ENCODE data around the gene RNF4. TPM values are rescaled to one million over a fixed set of nuclear protein-coding genes. Genes with fewer than 3 reads are reported as not detected.
A peak's percentile ranks its signal among the peaks of the same experiment; 100 is the strongest.

RNF4 gene
- total and polyA plus RNA-seq, 10 of the 15 experiments (the other 5 are each of a cell fraction or from before 2014, with no cell fraction given): 34.9 to 145 (median 76.1) TPM

GRCh38 chr4:2534904-2535375 lies 66.0 kb downstream of the RNF4 start:
- Histone ChIP-seq H3K9ac (ENCODE audit: control insufficient read depth, insufficient read depth, low read length) (peak overlapping the region; percentile 79), H3K27me3 (replicated peaks in 1 of 2; ENCODE audit: control insufficient read depth in 2 of 2, insufficient read depth in 2 of 2, low read length in 1 of 2) (no peaks in the 10 kb centered on the region), H3K4me1 (ENCODE audit: control insufficient read depth, insufficient read depth, low read length) (peaks cover 8% of the 10 kb centered on the region), H3K4me2 (ENCODE audit: control insufficient read depth, insufficient read depth) (peak overlapping the region; percentile 70), H3K4me3 (peak overlapping the region; percentile 94), H4K20me1 (ENCODE audit: control insufficient read depth, insufficient read depth) (peaks cover 4% of the 10 kb centered on the region), H3K36me3 (ENCODE audit: control insufficient read depth in 2 of 2, insufficient read depth in 2 of 2, low read length in 1 of 2) (no peaks in the 10 kb centered on the region), H3K9me3 (replicated peaks; ENCODE audit: control insufficient read depth, insufficient read depth, low read length) (no peaks in the 10 kb centered on the region), H3K79me2 (ENCODE audit: control insufficient read depth, insufficient read depth, low read length) (peaks cover 34% of the 10 kb centered on the region), H2AFZ (ENCODE audit: control insufficient read depth, low read depth, low read length) (peak overlapping the region; percentile 66), H3K27ac (ENCODE audit: control insufficient read depth, insufficient read depth) (peak overlapping the region; percentile 83; the same call in 1 of the 2 replicates)
- intact Hi-C loops (cut with micrococcal nuclease; ENCODE audit: unreplicated experiment) (loop anchor here (5.0 kb wide), 1 partner anchor 118 kb away; the partner anchor contains the start of genes CFAP99 and ZFYVE28), in situ Hi-C loops (cut with MboI) (no loop called here)
- no peak for FAIRE-seq
- BruUV-seq (replicated peaks): no TSS peak
- SMC1A ChIA-PET (ENCODE audit: uncharacterized antibody, unreplicated experiment): interaction anchor here (0.8 to 1.8 kb wide), 6 partner anchors 18 to 315 kb away, joined by 3 to 5 read pairs (median 4); no protein-coding TSS in a partner anchor
- CTCF ChIA-PET: interaction anchor here (0.5 to 2.3 kb wide), 14 partner anchors 12 to 659 kb away, joined by 3 to 12 read pairs (median 4); partner anchors contain the start of gene RNF4
- no peak for DNase-seq (ENCODE audit: low read depth, low spot score)
- POLR2A ChIA-PET: interaction anchor here (0.7 to 1.0 kb wide), 3 partner anchors 15 to 63 kb away, joined by 3 to 7 read pairs (median 3); no protein-coding TSS in a partner anchor
- no peak for ATAC-seq
- 45% methylated on average over 5 of the region's 5 CpGs for WGBS (ENCODE audit: insufficient coverage, insufficient replicate concordance, low lambda C conversion rate, missing lambda C conversion rate)
- RAD21 ChIA-PET (ENCODE audit: unreplicated experiment): interaction anchor here (1.0 to 3.1 kb wide), 9 partner anchors 27 to 314 kb away, joined by 3 to 27 read pairs (median 6); partner anchors contain the start of gene RNF4
- TF ChIP-seq ZBED1 (IDR thresholded peaks at IDR 0.05; ENCODE audit: borderline replicate concordance): no peak
- no peak for TF ChIP-seq SMARCA5 (IDR thresholded peaks at IDR 0.05)
- TF ChIP-seq NBN (IDR thresholded peaks at IDR 0.05): no peak
- TF ChIP-seq MLLT1 (IDR thresholded peaks at IDR 0.05): no peak
- TF ChIP-seq HCFC1 (IDR thresholded peaks at IDR 0.05; ENCODE audit: low read length): no peak
- TF ChIP-seq PKNOX1 (IDR thresholded peaks at IDR 0.05): no peak
- TF ChIP-seq CEBPZ (IDR thresholded peaks at IDR 0.05; ENCODE audit: low read depth, low read length): no peak
- TF ChIP-seq POLR2AphosphoS2 (IDR thresholded peaks at IDR 0.05; ENCODE audit: low read depth, low read length): no peak
- TF ChIP-seq CTCF (IDR thresholded peaks at IDR 0.05 in 2 of 3, conservative IDR thresholded peaks at IDR 0.05 in 1 of 3; ENCODE audit: control insufficient read depth in 2 of 3, extremely low read depth in 1 of 3, insufficient read depth in 1 of 3, low read depth in 3 of 3, low read length in 3 of 3): no peak
- no peak for TF ChIP-seq BMI1 (IDR thresholded peaks at IDR 0.05; ENCODE audit: borderline replicate concordance)
- no peak for TF ChIP-seq CREM (IDR thresholded peaks at IDR 0.05; ENCODE audit: low read depth)
- TF ChIP-seq IRF5 (IDR thresholded peaks at IDR 0.05; ENCODE audit: borderline replicate concordance): no peak
- no peak for TF ChIP-seq RUNX3 (IDR thresholded peaks at IDR 0.05; ENCODE audit: low read length)
- no peak for TF ChIP-seq EGR1 (IDR thresholded peaks at IDR 0.05; ENCODE audit: borderline replicate concordance in 1 of 2, low read depth in 2 of 2, low read length in 2 of 2)

All from GM12878 (cell line).